NCI-H2171 (cell line): ENCODE measurements around the gene GCSAML.
"Not testable (repeated sequence)": the region's sequence is repeated elsewhere in the genome, so short reads cannot be mapped to it uniquely, and the experiment has no call there.

Experiments used
- DNase-seq: peaks from one replicate; lab custom pipeline; 2025; lab: John Stamatoyannopoulos, UW

Gene GCSAML

DNA sequence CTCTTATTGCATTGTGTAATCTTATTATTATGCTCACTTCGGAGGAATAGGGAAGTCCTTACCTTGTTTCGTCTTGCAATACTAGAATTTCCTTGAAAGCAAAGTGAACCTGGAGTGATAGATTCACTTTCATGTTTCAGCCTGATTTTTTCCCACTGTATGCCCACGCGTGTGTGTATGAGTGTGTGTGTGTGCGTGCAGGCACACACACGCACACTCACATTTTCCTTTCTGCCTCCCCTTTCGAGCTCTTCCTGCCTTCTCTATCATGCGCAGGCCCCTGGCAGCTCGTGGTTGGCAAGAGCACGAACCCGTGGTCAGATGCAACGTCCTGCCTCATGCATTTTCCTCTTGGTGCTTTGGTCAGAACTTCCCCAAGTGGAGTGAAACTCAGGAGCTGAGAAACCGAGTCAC lies at the start of gene GCSAML:
Gene GCSAML, plus strand, starts transcription at position 366 of the 414 bp plus-strand sequence. CDS start 58 bp downstream, outside the sequence.
- DNase-seq: no peak

DNA sequence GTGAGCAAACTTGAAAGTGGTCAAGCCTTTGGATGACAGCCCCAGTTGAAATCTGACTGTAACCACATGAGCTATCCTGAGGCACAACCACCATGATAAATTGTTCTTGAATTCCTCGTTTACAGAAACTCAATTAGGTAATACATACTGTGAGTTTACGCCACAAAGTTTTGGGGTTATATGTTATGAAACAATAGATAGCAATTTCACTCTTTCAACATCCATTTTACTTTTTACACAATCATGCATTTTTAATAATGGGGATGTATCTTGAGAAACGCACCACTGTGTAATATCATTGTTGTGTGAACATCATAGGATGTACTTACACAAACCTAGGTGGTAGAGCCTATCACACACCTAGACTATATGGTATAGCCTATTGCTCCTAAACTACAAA lies 48.1 kb upstream of the GCSAML start:
- no peak for DNase-seq

DNA sequence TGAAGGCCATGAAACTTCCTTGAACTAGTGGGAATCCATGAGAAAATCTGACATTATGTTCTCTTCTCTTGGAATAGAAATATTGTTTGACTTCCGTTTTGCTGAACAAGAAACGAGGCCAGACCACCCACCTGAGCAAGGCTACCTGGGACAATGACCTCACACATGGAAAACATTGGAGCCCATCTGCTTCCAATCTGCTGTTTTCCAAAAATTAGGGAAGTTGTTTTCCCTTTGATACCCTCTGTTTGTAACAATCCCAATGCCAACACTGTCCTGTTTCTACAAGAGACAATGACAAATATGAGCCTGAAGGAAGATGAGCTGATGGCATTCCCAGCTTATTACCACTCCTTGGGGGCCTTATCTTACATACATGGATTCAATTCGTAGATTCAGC lies 42.1 kb upstream of the GCSAML start:
- DNase-seq: no peak

DNA sequence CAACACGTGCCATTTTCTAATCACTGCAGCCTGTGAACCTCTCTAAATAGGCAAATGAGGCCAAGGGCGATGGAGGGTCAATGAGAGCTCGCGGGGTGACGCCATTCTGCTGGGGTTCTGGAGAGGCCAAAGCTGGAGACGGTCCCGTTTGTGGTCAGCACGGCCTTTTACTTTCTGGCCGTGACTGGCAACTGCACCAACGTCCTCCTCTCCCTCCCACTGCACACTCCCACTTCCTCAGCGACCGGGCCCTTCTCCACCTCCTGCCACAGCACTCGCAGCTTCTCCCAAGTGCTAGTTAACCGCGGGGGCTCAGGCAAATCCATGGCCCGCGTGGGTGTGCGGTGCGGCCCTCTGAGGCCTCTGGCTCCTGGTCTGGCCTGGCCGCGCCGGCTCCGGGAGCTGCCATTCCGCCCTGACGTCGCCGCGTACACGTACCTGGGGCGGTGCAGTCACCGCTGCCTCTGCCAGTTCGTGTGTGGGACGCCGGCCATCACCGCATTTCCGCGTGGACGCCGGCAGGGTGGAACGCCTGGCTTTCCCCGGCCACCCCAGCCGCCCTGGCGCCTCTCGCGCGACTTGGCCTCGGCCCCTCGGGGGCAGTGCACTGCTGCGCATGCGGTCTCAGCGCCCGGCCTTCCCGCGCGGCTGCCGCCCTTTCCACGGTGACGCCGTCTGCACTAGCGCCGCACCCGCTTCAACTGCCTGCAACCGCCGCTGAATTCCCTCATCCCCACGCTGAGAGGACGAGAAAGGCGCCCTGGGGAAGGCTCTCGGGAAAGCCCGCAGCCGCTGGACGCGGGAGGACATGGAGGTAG lies 30.9 kb upstream of the GCSAML start:
- no peak for DNase-seq

DNA sequence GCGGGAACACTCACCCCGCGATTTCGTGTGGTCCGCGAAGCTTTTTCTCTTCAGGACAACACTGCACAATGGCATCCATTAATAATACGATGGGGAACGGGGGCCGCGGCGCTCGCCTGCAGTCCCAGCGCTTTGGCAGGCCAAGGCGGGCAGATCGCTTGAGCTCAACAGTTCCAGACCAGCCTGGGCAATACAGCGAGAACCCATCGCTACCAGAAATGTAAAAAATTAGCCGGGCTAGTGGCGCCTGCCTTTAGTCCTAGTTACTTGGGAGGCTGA lies 30.4 kb upstream of the GCSAML start:
- DNase-seq: no peak

DNA sequence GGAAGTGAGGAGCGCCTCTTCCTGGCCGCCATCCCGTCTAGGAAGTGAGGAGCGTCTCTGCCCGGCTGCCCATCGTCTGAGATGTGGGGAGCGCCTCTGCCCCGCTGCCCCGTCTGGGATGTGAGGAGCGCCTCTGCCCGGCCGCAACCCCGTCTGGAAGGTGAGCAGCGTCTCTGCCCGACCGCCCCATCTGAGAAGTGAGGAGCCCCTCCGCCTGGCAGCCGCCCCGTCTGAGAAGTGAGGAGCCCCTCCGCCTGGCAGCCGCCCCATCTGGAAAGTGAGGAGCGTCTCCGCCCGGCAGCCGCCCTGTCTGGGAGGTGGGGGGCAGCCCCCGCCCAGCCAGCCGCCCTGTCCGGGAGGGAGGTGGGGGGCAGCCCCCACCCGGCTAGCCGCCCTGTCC lies 27.0 kb upstream of the GCSAML start:
- not testable (repeated sequence) for DNase-seq

DNA sequence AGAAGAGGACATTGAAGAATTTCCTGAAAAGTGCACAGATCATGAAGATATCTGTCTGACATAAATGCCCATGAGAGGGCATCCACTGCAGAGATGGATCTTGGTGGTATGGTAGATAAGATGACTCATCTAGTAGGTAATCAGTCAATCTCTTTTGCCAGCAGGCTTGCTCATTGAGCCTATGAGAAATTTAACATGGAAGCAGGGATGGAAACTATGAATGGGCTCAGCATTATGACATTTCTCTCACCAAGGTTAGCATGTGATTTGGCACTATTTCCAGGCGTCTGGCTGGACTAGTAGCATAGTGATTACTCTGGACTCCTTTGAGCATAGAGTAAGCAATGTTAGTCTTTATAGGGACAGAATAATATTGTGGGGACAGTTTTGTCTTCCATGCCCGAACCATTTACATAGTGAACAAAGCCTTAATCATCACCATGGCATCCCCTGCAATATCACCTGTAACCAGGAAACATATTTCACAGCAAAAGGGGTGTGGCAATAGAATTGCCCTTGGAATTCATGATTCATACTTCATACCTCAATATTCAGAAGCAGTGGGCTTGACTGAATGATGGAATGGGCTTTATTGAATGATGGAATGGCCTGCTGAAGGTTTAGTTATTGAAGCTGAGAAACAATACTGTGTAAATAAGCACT lies 20.0 kb upstream of the GCSAML start:
- DNase-seq: no peak

DNA sequence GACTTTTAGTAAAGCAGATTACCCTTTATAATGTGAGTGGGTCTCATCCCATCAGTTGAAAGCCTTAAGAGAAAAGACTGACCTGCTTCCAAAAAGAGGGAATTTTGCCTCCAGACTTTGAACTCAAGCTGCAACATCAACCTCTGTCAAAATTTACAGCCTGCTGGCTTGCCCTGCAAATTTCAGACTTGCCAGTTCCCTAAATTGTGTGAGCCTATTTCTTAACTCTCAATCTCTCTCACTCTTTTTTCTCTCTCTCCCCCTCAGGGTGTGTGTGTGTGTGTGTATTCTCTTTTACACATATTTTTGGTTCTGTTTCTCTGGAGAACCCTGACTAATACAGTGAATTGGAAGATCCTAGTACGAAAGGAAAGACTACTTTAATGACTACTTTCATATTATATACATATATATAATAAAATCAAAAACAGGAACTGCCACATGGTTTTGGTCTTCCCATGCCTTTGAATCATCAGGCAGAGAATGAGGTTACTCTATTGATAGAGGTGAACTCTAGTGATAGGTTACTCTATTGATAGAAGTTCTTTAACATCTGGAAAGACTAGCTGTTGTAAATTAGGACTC lies 19.1 kb upstream of the GCSAML start:
- no peak for DNase-seq

DNA sequence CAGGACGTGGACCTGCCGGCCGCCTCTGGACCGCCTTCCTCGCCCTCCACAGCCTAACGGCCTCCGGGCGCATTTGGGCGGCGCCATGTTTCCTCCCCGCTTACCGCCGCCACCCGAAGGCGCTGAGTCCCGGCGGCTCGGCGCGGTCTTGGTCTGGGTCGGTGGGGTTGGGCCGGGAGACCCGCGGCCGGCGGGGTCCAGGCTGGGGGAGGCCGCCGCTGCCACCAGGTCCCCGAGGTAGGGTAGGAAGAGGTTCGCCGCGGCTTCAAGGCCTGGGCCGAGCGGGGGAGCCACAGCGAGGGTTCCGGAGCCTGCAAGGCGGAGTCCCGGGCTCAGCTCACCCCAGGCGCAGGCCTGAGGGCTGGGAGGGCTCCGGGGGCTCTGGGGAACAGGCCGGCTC lies 18.1 kb upstream of the GCSAML start:
- no peak for DNase-seq

DNA sequence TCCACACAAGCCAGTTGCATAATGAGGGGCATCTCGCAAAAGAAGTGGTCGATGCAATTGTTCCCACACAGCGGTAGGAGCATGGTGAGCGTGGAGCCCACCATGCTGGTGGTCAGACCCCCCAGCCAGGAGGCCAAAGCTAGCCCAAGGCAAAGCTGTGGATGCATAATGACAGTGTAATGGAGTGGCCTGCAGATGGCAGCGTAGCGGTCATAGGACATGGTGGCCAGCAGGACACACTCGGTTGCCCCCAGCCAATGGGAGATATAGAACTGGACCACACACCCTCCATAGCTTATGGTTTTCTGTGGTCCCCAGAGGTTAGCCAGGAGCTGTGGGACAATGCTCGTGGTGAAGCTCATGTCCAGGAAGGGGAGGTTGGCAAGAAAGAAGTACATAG lies 17.0 kb upstream of the GCSAML start:
- no peak for DNase-seq

DNA sequence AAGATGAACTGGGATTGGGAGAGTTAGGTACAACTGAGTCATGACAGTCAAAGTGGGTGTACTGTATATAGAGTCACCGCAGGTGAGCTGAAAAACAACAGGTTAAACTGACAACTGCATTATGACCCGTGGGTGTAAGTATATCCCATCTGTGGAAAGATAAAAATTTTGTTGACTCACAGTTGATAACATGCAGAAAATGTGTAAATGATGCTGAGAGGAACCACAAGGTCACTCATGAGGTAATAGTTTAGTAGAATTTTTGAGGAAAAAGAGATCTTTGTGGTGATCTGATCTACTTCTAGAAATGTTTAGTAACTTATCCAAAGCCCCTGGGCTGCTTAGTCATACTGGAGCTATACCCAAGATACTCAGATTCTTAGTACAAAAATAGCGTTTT lies 13.5 kb upstream of the GCSAML start:
- DNase-seq: no peak

DNA sequence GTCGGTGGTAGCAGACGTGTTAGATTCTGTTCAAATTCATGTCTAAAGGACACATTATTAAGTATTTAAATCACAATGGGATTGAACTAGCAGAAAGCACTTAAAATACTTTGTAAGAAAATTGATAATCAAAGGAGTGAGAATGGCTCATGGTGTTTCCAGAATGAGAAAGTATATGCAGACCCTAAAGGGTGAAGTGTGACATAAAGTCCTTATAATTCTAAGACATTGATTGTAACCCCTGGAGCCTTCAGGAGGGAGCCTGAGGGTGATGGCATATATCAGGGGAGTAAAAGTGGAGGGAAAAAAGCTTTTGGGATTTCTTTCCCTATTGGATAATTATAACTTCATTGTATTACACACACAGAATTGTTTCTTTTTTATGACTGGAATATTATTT lies 12.6 kb upstream of the GCSAML start, which contains the start of gene OR2C3:
Gene OR2C3, minus strand, starts transcription at position 101 of the 400 bp plus-strand sequence. CDS start 3,929 bp downstream, outside the sequence.
- no peak for DNase-seq

DNA sequence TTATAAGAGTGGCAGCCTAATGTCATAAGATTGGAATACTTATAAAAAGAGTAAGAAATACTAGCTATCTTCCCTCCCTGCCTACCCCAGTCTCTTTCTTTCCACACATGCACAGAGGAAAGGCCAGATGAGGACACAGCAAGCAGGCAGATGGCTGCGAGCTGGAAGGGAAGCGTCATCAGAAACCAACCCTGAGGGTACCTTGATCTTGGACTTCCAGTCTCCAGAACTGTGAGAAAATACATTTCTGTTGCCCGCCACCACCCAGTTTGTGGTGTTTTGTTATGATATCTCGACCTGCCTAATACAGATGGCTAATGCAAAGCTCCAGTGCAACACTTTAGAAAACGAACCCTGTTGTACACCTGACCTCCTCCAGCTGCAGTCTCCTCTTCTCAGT lies 10.4 kb upstream of the GCSAML start:
- no peak for DNase-seq

DNA sequence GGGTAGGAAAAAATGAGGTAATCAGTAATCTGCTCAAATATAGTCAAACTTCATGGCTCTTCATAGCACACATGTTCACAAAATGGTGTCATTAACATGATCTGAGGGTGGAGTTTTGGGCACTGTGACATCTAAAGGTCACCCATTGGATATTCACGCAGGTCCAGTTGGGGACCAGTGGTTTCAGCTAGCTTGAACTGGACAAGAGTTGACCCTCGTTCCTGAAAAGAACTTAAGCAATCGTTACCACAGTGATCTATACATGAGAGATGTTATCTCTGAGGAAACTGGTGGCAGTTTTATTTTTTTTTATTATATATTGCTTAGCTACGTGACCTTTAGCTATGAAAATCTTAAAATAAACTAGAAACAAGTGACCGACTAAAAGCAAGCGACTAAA lies 9.7 kb upstream of the GCSAML start:
- no peak for DNase-seq

DNA sequence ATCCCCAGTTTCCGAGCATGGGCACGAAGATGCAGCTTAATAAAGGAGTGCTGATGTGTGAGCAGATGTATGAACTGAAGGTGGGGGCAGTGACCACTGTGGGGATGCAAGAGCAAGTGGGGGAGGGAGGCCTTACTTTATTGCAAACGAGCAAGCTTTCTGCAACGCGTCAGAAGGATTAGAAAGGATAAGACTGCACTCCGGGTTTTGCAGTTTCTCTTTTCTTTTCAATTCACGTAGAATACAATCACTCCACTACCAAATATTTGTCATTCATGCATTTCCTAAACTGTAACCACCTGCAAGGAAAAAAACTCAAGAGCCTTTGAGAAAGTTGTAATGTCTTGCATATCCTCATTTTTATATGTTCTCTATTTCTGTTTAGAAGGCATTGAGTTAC lies 8.4 kb upstream of the GCSAML start:
- DNase-seq: no peak

DNA sequence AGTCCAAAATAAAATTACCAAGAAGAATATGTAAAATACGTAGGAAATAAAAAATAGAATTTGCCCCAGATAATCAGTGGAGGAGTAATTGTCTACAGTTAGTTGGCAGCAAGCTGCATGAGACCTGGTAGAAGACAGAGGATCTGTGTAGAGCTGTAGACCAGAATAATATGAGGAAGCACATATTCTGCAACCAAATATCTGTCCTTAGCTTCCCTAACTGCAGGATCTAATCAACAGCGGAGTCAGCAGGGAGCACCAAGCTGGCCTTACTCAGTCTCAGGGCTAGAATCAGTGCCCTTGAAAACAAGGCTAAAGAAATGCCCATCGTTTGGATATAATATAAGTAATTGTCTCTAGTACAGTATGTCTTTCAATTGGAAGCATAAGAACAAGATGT lies 6.1 kb upstream of the GCSAML start:
- no peak for DNase-seq

DNA sequence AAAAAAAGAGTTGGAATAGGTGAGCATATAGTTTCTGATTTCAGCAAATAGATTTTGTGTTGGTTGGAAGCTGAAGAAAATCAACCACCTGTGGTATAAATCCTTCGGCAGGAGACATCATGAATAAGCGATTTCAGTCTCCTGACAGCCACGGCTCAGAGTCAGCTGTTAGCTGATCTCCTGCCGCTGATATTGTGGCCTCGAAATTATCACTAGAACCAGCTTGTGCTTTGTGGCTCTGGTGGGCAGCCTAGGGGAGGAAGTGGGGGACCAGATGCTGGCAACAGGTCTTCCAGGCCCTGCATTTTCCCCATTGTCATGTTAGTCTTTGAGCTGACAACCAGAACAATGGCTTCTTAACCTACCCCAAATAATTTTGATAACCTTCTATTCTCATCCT lies 842 bp upstream of the GCSAML start:
- no peak for DNase-seq

DNA sequence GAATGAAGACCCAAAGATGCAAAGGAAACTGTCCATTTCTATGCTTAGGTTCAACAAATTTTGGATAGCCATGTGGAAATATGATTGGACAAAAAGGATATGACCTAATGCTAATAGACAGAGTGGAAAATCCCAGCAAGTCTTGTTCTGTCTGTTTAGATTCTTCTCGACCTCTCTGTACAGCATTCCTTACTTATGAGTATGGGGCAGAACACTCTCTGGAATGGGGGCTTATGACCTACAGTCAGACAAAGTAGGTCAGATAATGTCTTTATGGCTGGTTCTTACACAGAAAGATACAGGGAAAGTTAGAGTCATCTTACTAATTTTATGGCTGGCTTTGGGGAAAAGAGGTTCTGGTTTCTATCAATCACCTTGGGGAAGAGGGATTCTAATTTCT lies 2.8 kb downstream of the GCSAML start:
- no peak for DNase-seq

DNA sequence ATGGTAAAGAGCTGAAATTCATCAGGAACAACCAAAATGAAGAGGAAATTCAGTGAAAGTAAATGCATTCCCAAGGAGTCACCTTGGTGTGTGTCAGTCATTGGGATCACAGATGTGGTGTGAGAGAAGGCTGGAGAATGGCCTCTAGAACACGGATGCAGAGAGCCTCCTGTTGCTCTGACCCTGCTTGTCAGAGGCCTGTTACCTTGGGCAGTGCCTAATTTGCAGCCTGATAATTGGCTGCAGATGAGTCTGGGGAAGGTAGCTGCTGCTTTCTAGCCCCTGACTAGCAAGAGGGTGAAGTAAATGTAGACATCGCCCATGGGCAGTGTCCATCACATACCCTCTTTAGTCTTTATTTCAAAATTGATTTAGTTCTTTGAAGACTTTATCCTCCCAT lies 3.3 kb downstream of the GCSAML start:
- no peak for DNase-seq

DNA sequence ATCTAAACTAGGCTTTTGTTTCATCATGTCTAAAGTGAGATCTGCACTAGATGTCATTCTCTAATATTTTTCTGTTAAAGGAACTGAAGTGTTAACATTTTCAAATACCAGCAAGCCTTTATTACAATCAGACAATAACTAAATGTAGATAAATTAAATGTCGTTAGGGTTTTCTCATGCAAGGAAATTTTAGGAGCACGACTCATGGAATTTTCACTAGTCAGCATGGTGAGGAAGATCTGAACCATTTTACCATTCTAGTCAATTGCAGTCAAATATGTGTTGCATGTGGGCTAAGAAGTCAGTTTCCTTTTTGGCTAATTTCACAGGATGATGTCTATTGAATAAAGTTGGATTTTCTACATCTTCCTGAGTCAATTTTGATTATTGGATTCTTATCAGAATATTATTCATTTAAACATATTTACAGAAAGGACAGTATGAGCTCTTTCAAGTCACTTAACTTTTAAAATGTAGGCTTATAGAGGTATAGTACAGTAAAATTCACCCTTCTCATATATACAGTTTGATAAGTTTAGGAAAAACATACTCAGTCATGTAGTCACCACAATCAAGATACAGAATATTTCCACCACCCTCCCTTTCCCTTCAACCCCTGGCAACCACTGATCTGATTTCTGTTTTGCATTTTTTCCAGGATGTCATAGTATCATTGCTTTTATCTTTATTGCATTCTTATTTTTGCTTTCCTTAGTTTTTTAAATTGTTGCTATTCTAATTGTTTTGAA lies 9.2 kb downstream of the GCSAML start:
- no peak for DNase-seq

DNA sequence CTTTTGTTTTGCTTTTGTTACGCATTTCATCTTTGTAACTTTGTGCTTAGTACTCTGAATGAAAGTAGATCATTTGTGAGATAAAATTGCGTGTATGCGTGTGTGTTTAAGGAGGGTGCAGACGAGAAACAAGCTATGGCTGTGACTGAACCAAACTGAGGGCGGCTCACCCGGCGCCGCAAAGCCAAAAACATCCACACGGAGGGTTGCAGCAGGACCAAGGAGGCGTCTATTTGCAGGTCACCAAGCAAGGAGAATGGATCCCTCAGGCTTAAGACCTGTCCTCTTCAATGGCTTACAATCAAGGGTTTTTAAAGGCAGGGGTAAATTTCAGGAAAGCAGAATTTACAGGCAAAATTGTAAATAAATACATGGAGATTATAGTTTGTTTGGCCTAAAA lies 12.8 kb downstream of the GCSAML start:
- DNase-seq: no peak

DNA sequence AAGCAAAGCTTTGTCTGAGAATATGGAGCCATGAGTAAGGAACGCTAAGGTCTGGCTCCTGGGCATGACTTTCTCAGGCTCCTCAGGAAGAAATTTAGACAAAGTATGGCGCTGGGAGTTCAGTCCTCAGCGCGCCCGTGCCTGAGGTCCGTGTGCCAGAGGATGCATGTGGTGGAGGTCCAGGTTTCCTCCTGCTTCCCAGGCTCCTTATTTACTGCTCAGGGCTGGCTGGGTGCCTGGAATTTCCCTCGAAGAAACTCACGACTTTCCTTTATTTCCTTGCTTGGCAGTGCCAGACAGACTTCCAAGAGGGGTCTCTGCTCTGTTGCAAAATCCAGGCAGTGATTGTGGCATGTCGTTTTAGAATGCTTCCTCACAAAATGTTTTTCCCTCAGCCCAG lies 13.3 kb downstream of the GCSAML start:
- DNase-seq: no peak

DNA sequence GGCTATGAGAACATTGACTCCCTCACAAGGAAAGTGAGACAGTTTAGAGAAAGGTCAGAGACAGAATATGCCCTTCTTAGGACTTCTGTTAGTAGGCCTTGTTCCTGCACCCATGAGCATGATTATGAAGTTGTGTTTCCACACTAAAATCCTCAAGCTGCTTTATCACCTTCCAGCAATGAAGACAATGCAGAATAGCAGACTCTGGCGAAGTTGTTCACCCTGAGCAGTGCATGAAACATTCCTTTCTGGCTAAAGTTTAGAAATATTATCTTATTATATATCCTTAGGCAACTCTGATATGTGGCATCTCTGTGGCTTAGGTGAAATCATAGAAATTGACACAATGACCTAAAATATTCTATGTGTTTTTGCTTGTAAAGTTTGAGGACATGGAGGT lies 25.3 kb downstream of the GCSAML start:
- no peak for DNase-seq
